Gastrocnemius medialis (tissue), 4 donors: ENCODE measurements around the gene ACACB.

ENCODE experiments used
- CTCF ChIP-seq, 5 experiments: fragments of 450-650 bp in 3 of 5; fragments of 200-600 bp in 2 of 5; sonication (generic) in 2 of 5; IDR thresholded peaks in 4 of 5; conservative IDR thresholded peaks in 1 of 5; 1 replicate in 4 of 5; 2 replicates in 1 of 5; pipeline ENCODE4 v1.5.1; 2016 to 2019; ENCODE audit warnings: antibody characterized with exemption in 5 of 5, mild to moderate bottlenecking in 3 of 5, moderate library complexity in 3 of 5
- POLR2A ChIP-seq, 2 donors: fragments of 450-650 bp; IDR thresholded peaks; one replicate each; pipeline ENCODE4 v1.6.1; 2017; ENCODE audit warnings: antibody characterized with exemption in 2 of 2, mild to moderate bottlenecking in 2 of 2, moderate library complexity in 2 of 2

- TF ChIP-seq CTCF (IDR thresholded peaks at IDR 0.05 in 4 of 5, conservative IDR thresholded peaks at IDR 0.05 in 1 of 5) (no peak), POLR2A (IDR thresholded peaks at IDR 0.05) (no peak)
These were observed 134.1 kb downstream of the ACACB start for GRCh38 chr12:109250523-109250922.
